BE2C (cell line): ENCODE data around the gene KLHDC7A.

Source experiments
- DNase-seq: peaks from one replicate; pipeline ENCODE4 v3.0.0-alpha.2; 2020
- H3K27me3 ChIP-seq: fragments of 250-450 bp; sonication (Bioruptor Pico); 2 replicates; pipeline ENCODE4 v1.5.1; 2020; ENCODE audit warnings: mild to moderate bottlenecking
- H3K36me3 ChIP-seq: fragments of 250-450 bp; sonication (Bioruptor Pico); 2 replicates; pipeline ENCODE4 v1.5.1; 2020; ENCODE audit warnings: mild to moderate bottlenecking
- H3K4me1 ChIP-seq: fragments of 250-450 bp; sonication (Bioruptor Pico); 2 replicates; pipeline ENCODE4 v1.5.1; 2020
- H3K4me3 ChIP-seq: 2 replicates; pipeline ENCODE4 v1.5.1; 2011; ENCODE audit warnings: low read depth, low read length
- H3K9me3 ChIP-seq: fragments of 250-450 bp; sonication (Bioruptor Pico); 2 replicates; pipeline ENCODE4 v1.5.1; 2020
- CTCF ChIP-seq: IDR thresholded peaks from 2 replicates; pipeline ENCODE4 v1.5.1; 2012; ENCODE audit warnings: mild to moderate bottlenecking, low read depth, low read length

The KLHDC7A gene

GRCh38 chr1:18530587-18531502, 50.1 kb downstream of the KLHDC7A start:
- no peaks in the 10 kb centered on the region for H3K4me1 ChIP-seq
- no peaks in the 10 kb centered on the region for H3K36me3 ChIP-seq
- no peaks in the 10 kb centered on the region for H3K9me3 ChIP-seq
- DNase-seq, result peak; percentile 45
- H3K4me3 ChIP-seq, result no peak overlapping the region
- H3K27me3 ChIP-seq, result no peaks in the 10 kb centered on the region
- peak; percentile 65 for TF ChIP-seq CTCF

DNA sequence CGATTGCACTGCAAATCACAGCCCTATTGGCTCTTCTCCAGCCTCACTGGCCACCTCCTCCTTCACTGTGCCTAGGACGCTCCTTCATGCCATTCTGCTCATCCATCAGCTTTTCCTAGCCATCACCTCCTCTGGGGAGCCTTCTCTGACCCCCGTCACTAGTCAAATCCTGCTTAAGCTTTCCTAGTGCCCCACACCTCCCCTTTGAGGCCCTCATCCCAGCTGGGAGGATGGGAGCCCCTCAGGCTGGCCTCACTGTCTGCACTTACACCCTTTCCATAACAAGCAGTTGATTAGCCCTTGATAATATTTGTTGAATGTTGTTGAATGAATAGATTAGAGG, 50.7 kb downstream of the KLHDC7A start:
- no peak for DNase-seq
- TF ChIP-seq CTCF, result no peak
- H3K4me3 ChIP-seq, result no peak overlapping the region
- H3K36me3 ChIP-seq, result no peaks in the 10 kb centered on the region
- no peaks in the 10 kb centered on the region for H3K4me1 ChIP-seq
- H3K9me3 ChIP-seq, result no peaks in the 10 kb centered on the region
- H3K27me3 ChIP-seq, result no peaks in the 10 kb centered on the region

DNA sequence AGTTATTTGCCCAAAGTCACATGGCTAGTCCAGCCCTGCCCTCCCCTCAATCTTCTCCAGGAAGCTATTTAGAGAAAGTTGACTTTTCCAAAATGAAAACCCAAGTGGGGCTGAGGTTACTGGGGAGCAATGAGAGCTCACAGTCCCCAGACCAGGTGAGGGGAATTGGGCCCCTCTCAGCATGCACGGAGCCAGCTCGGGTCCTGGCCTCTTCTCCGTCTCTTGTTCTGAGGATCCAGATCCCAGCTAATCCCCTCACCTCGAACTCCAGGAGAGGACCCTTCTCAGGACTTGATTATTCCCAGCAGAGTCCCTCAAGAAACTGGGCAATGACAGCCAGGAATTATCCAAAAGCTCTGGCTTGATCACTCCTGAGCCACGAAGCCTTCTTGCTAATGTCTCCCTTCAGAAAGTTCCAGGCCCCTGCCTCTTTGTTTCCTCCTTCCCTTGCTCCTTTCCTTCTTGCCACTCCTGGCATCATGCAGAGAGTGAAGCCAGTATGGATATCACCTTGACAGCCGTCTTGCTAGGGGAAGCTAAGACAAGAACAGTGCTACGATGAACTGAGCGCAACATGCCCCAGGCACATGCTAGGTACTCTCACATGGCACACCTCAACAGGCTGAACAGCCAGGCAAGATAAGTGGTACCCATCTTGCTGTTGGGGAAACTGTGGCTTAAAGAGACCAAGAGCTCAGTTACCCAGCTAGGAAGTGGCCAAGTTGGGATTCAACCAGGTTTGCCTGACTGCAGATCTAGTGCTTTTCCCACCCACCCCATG, 51.9 kb downstream of the KLHDC7A start:
- no peaks in the 10 kb centered on the region for H3K27me3 ChIP-seq
- H3K36me3 ChIP-seq, result no peaks in the 10 kb centered on the region
- no peak overlapping the region for H3K4me3 ChIP-seq
- no peaks in the 10 kb centered on the region for H3K9me3 ChIP-seq
- H3K4me1 ChIP-seq, result no peaks in the 10 kb centered on the region
- no peak for TF ChIP-seq CTCF
- DNase-seq, result no peak

DNA sequence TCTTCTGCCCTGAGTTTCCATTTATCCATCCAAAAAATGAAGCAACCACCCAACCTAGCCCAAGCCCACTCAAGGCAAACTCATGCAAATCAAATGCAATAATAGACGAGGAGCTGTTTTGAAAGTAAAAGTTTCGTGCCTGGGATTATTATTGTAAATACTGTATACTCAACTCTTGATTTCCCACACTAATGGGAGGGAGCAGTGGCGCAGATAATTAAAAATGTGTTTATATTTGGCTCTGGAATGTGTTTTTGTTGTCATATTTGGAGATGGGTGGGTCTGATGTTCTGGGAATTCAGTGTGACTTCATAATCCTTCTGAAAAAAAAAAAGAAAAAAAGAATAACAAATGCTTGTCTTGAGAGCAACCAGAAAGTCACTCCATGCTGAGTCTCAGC, 52.5 kb downstream of the KLHDC7A start:
- no peak for DNase-seq
- no peaks in the 10 kb centered on the region for H3K36me3 ChIP-seq
- no peak for TF ChIP-seq CTCF

GRCh38 chr1:18534810-18535205, 54.1 kb downstream of the KLHDC7A start:
- H3K9me3 ChIP-seq, result no peaks in the 10 kb centered on the region
- no peaks in the 10 kb centered on the region for H3K36me3 ChIP-seq
- DNase-seq, result no peak
- TF ChIP-seq CTCF, result no peak
- H3K27me3 ChIP-seq, result no peaks in the 10 kb centered on the region
- H3K4me1 ChIP-seq, result no peaks in the 10 kb centered on the region
- H3K4me3 ChIP-seq, result no peak overlapping the region

More for the DNA sequence above, 52.5 kb downstream of the KLHDC7A start:
- Histone ChIP-seq H3K9me3 (no peaks in the 10 kb centered on the region), H3K4me1 (no peaks in the 10 kb centered on the region), H3K27me3 (no peaks in the 10 kb centered on the region), H3K4me3 (no peak overlapping the region)
